H4 (cell line): Measurements from ENCODE around the gene NHEJ1. TPM values are rescaled to one million over a fixed set of nuclear protein-coding genes. Genes with fewer than 3 reads are reported as not detected.
"Not testable (repeated sequence)": the region's sequence is repeated elsewhere in the genome, so short reads cannot be mapped to it uniquely, and the experiment has no call there.

Source experiments
- DNase-seq: peaks from one replicate; pipeline ENCODE4 v3.0.0-alpha.2; 2015; ENCODE audit warnings: low spot score
- total RNA-seq: library from RNA; depleted of rRNA; stranded (reverse); fragments of >200 nt; shearing (Covaris generic); gene quantifications from 2 replicates; pipeline ENCODE4 v1.2.3, GENCODE V29; 2014; rRNA removed

Gene NHEJ1
- 20.9 and 27.4 TPM in 2 replicates for total RNA-seq

GRCh38 chr2:219160186-219161017, at the start of gene NHEJ1:
TSS of gene NHEJ1 (minus strand) at chr2:219160815. CDS start at chr2:219158362, 2,453 bp downstream.
- DNase-seq: peak; percentile 86

- DNase-seq: no peak
Measured at GRCh38 chr2:219209236-219210195, 48.9 kb upstream of the NHEJ1 start.

DNA sequence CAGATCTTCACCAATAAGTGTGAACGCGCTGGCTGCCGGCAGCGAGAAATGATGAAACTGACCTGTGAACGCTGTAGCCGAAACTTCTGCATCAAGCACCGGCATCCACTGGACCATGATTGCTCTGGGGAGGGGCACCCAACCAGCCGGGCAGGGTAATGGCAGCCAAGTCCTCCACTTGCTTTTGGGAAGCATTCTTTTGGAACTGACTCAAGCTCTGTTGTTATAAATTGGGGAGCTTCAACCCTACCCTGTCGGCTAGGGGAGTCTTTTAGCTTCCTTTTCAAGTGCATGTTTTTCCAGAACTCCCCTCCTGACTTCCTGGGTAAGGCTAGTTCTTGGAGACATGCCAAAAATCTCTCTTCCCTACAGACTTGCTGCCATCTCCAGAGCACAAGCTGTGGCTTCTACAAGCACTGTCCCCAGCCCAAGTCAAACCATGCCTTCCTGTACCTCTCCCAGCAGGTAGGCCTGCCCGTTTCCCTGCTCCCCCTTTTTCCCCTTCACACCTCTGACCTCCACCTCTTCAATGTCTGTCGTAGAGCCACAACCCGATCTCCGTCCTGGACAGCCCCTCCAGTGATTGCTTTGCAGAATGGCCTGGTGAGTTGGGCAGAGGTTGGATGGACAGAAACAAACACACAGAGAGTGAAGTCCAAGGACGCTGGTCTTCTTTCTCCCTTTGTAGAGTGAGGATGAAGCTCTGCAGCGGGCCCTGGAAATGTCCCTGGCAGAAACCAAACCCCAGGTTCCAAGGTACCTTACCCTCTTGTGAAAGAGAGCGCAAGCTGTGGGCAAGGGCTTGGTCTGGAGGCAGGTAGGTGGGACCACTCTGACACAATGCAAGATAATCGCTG, 47.5 kb upstream of the NHEJ1 start:
- peak; percentile 42 for DNase-seq

DNA sequence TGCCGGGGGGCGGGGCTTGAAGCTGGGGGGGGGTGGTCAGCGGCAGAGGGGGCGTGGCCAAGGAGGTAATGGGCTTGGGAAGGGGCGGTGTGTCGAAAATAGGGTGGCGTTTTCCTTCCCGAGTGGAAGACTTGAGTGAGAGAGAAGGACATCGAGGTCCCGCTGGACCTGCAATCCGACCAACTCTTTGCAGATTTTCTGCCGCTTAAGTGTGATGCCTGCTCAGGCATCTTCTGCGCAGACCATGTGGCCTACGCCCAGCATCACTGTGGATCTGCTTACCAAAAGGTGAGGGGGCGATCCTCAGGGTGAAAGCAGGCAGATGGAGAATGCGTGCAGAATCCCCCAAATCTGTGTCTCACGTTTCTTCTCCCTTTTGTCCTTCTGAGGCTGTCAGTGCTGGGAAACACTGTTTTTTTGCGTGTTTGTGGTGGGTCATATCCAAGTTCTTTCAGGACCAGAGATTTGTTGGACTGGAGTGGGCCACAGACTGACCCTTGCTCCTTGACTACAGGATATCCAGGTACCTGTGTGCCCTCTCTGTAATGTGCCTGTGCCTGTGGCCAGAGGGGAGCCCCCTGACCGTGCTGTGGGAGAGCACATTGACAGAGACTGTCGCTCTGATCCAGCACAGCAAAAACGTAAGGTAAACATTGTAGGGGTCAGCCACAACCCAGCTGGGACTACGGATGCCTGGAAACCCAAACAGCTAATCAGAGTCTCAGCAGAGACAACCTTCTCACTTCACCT, 46.7 kb upstream of the NHEJ1 start:
- no peak for DNase-seq

- peak; percentile 86 for DNase-seq
Measured at GRCh38 chr2:219206328-219207133, 45.9 kb upstream of the NHEJ1 start, which contains the start of gene ZFAND2B. TSS of gene ZFAND2B (plus strand) at chr2:219206782. CDS start at chr2:219206988, 206 bp downstream.

DNA sequence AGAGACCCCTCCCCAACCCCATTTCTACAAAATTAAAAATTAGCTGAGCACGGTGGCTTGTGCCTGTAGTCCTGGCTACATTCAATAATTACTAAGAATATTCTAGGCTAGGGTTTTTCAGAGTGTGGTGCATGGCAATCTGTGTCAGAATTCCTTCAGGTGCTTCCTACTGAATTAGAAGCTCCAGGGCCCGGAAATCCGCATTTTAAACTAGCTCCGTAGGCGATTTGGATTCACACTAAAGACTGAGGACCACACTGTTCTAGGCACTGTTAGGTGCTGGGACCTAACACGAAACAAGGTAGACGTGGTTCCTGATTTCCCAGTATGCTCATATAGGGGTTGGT, 45.3 kb upstream of the NHEJ1 start:
- DNase-seq: no peak

DNA sequence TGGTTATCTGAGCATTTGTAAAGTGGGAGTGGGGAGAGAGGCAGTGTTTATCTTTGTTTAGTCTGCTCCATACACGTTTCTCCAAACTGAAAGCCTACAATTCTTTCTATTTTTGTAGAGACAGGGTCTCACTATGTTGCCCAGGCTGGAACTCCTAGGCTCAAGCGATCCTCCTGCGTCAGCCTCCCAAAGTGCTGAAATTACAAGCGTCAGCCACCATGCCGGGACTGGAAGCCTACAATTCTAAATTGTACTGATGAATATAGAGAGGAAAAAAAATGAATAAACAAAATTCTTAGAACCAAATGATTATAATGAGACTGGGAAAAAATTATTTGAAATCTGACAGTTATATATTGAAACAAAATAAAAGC, 44.5 kb upstream of the NHEJ1 start:
- no peak for DNase-seq

DNA sequence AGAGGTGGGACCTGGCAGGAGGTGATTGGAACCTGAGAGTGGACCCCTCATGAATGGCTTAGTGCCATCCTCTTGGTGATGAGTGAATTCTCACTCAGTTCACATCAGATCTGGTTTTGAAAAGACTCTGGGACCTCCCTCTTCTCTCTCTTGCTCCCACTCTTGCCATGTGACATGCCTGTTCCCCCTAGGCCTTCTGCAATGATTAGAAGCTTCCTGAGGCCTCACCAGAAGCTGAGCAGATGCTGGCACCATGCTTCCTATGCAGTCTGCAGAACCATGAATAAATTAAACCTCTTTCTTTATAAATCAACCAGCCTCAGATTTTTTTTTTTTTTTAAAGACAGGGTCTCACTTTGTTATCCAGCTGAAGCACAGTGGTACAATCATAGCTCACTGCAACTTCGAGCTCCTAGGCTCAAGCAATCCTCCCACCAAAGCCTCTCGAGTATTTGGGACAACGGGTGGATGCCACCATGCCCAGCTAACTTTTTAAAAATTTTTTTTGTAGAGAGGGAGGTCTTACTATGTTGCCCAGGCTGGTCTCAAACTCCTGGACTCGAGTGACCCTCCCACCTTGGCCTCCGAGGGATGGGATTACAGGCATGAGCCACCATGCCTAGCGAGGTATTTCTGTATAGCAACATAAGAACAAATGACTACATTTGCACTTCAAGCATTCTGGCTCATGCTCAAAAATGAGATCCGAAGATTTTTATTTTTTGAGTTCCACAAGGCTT, 44.0 kb upstream of the NHEJ1 start:
- DNase-seq: no peak

GRCh38 chr2:219201331-219201730, 40.7 kb upstream of the NHEJ1 start:
- not testable (repeated sequence) for DNase-seq

DNA sequence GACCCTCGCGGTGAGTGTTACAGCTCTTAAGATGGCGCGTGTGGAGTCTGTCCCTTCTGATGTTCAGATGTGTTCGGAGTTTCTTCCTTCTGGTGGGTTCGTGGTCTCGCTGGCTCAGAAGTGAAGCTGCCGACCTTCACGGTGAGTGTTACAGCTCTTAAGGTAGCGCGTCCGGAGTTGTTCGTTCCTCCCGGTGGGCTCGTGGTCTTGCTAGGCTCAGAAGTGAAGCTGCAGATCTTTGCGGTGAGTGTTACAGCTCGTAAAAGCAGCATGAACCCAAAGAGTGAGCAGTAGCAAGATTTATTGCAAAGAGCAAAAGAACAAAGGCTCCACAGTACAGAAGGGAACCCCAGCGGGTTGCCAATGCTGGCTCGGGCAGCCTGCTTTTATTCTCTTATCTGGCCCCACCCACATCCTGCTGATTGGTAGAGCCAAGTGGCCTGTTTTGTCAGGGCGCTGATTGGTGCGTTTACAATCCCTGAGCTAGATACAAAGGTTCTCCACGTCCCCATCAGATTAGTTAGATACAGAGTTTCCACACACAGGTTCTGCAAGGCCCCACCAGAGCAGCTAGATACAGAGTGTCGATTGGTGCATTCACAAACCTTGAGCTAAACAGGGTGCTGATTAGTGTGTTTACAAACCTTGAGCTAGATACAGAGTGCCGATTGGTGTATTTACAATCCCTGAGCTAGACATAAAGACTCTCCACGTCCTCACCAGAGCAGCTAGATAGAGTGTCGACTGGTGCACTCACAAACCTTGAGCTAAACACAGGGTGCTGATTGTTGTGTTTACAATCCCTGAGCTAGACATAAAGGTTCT, 40.1 kb upstream of the NHEJ1 start:
- not testable (repeated sequence) for DNase-seq

GRCh38 chr2:219199470-219200211, 39.0 kb upstream of the NHEJ1 start:
- no peak for DNase-seq

- no peak for DNase-seq
Measured at GRCh38 chr2:219198974-219199373, 38.4 kb upstream of the NHEJ1 start.

GRCh38 chr2:219197388-219197787, 36.8 kb upstream of the NHEJ1 start:
- no peak for DNase-seq

- no peak for DNase-seq
Measured at GRCh38 chr2:219186754-219187456, 26.3 kb upstream of the NHEJ1 start.

DNA sequence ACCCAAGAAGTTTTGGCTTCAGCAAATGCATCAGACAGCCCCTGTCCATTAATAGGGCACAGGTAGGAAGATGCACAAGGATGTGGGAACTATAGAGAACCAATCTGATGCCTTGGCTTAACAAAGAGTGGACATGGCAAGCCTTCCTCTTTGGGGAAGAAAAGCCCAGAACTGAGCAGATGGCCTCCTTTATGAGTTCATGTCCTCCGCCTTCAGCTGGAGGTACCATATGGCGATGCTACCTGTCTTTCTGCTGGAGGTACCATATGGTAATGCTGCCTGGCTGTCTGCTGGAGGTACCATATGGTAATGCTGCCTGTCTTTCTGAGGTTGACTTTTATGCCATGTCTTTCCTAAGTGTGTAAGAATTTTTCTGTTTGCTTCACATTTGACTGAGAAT, 23.5 kb upstream of the NHEJ1 start:
- DNase-seq: no peak

- no peak for DNase-seq
Measured at GRCh38 chr2:219183151-219183772, 22.6 kb upstream of the NHEJ1 start.
